ENCODE measurements around the gene UBA6. TPM values are rescaled to one million over a fixed set of nuclear protein-coding genes. Genes with fewer than 3 reads are reported as not detected.
A peak's percentile ranks its signal among the peaks of the same experiment; 100 is the strongest.

UBA6 gene
- total and polyA plus RNA-seq, 9 of the 15 experiments (the other 6 are each of a cell fraction or from before 2014, with no cell fraction given), result 22.9 to 139 (median 94.6) TPM

DNA sequence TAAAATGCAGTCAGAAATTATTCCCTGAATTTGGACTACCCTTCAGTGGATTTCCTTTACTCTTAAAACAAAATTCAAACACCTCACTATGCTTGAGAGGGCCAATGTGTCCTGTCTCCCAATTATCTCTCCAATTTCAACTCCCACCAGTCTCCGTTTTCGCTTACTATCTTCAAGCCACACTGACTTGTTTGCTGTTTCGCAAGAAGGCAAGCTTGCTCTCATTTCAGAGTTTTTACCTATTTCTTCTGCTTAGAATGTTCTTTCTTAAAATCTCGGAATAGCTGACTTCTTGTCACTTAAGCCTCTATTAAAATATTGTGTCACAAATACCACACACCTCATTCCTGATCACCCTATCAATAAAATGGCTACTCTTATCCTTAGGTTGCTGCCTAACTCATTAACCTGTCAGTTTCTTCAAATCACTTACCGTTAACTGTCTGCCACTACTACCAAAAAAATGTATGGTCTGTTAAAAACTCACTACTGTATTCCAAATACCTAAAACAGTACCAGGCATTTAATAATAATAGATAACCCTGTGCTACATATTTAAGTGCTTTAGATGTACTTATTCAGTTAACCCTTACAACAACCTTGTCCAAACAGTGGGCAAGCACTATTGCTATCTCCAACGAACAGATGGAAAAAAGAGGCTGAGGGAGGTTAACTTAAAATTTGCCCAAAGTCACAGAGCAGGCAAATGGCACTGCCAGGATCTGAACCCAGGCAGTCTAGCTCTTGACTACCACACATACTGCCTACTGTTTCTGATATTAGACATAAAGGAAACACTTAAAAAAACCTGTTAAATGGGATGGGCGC, 2.9 kb downstream of the UBA6 start (continued):
- TF ChIP-seq NUFIP1 (IDR thresholded peaks at IDR 0.05; ENCODE audit: partially characterized antibody) (no peak), ESRRB (CRISPR knock-in tag; IDR thresholded peaks at IDR 0.05; ENCODE audit: borderline replicate concordance) (no peak), MAZ (CRISPR knock-in tag; conservative IDR thresholded peaks at IDR 0.05 in 1 of 2, IDR thresholded peaks at IDR 0.05 in 1 of 2) (peak in 1 of 2 experiments; percentile 41; a peak in 1 of 4 replicates), BRD9 (IDR thresholded peaks at IDR 0.05; ENCODE audit: low read depth, partially characterized antibody) (peak; percentile 9), TGIF2 (CRISPR knock-in tag; IDR thresholded peaks at IDR 0.05) (no peak), CBFA2T3 (IDR thresholded peaks at IDR 0.05) (peak; percentile 63), IRF2 (CRISPR knock-in tag; IDR thresholded peaks at IDR 0.05) (no peak), NONO (IDR thresholded peaks at IDR 0.05; ENCODE audit: low read depth in 2 of 2, low read length in 1 of 2) (no peak), RUNX1 (IDR thresholded peaks at IDR 0.05; ENCODE audit: low read depth) (no peak), PHTF2 (CRISPR knock-in tag; IDR thresholded peaks at IDR 0.05) (no peak), ARID2 (IDR thresholded peaks at IDR 0.05) (no peak), RBM15 (IDR thresholded peaks at IDR 0.05; ENCODE audit: insufficient read depth, low read length) (no peak), MTF1 (CRISPR knock-in tag; IDR thresholded peaks at IDR 0.05; ENCODE audit: borderline replicate concordance) (no peak), ZNF75A (CRISPR knock-in tag; IDR thresholded peaks at IDR 0.05) (no peak), THRAP3 (IDR thresholded peaks at IDR 0.05; ENCODE audit: borderline replicate concordance) (no peak)
- TF ChIP-seq, protein P1, sequence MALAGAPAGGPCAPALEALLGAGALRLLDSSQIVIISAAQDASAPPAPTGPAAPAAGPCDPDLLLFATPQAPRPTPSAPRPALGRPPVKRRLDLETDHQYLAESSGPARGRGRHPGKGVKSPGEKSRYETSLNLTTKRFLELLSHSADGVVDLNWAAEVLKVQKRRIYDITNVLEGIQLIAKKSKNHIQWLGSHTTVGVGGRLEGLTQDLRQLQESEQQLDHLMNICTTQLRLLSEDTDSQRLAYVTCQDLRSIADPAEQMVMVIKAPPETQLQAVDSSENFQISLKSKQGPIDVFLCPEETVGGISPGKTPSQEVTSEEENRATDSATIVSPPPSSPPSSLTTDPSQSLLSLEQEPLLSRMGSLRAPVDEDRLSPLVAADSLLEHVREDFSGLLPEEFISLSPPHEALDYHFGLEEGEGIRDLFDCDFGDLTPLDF (CRISPR knock-in tag; IDR thresholded peaks at IDR 0.05), result no peak
- TF ChIP-seq, protein P2, sequence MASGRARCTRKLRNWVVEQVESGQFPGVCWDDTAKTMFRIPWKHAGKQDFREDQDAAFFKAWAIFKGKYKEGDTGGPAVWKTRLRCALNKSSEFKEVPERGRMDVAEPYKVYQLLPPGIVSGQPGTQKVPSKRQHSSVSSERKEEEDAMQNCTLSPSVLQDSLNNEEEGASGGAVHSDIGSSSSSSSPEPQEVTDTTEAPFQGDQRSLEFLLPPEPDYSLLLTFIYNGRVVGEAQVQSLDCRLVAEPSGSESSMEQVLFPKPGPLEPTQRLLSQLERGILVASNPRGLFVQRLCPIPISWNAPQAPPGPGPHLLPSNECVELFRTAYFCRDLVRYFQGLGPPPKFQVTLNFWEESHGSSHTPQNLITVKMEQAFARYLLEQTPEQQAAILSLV (tag; IDR thresholded peaks at IDR 0.05), result peak; percentile 54; the same call in 1 of the 2 replicates
- TF ChIP-seq, protein P3, sequence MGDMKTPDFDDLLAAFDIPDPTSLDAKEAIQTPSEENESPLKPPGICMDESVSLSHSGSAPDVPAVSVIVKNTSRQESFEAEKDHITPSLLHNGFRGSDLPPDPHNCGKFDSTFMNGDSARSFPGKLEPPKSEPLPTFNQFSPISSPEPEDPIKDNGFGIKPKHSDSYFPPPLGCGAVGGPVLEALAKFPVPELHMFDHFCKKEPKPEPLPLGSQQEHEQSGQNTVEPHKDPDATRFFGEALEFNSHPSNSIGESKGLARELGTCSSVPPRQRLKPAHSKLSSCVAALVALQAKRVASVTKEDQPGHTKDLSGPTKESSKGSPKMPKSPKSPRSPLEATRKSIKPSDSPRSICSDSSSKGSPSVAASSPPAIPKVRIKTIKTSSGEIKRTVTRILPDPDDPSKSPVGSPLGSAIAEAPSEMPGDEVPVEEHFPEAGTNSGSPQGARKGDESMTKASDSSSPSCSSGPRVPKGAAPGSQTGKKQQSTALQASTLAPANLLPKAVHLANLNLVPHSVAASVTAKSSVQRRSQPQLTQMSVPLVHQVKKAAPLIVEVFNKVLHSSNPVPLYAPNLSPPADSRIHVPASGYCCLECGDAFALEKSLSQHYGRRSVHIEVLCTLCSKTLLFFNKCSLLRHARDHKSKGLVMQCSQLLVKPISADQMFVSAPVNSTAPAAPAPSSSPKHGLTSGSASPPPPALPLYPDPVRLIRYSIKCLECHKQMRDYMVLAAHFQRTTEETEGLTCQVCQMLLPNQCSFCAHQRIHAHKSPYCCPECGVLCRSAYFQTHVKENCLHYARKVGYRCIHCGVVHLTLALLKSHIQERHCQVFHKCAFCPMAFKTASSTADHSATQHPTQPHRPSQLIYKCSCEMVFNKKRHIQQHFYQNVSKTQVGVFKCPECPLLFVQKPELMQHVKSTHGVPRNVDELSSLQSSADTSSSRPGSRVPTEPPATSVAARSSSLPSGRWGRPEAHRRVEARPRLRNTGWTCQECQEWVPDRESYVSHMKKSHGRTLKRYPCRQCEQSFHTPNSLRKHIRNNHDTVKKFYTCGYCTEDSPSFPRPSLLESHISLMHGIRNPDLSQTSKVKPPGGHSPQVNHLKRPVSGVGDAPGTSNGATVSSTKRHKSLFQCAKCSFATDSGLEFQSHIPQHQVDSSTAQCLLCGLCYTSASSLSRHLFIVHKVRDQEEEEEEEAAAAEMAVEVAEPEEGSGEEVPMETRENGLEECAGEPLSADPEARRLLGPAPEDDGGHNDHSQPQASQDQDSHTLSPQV (IDR thresholded peaks at IDR 0.05), result peak; percentile 43
- TF ChIP-seq, protein P4, sequence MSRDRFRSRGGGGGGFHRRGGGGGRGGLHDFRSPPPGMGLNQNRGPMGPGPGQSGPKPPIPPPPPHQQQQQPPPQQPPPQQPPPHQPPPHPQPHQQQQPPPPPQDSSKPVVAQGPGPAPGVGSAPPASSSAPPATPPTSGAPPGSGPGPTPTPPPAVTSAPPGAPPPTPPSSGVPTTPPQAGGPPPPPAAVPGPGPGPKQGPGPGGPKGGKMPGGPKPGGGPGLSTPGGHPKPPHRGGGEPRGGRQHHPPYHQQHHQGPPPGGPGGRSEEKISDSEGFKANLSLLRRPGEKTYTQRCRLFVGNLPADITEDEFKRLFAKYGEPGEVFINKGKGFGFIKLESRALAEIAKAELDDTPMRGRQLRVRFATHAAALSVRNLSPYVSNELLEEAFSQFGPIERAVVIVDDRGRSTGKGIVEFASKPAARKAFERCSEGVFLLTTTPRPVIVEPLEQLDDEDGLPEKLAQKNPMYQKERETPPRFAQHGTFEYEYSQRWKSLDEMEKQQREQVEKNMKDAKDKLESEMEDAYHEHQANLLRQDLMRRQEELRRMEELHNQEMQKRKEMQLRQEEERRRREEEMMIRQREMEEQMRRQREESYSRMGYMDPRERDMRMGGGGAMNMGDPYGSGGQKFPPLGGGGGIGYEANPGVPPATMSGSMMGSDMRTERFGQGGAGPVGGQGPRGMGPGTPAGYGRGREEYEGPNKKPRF (IDR thresholded peaks at IDR 0.05; ENCODE audit: low read depth, low read length), result no peak

Measured in K562 (cell line).